K562 (cell line): ENCODE data around the gene DCHS2. TPM values are rescaled to one million over a fixed set of nuclear protein-coding genes. Genes with fewer than 3 reads are reported as not detected.

Experiments used
- ARID1B ChIP-seq: fragments of 450-650 bp; IDR thresholded peaks from 2 replicates; pipeline ENCODE4 v1.6.1; 2016; ENCODE audit warnings: antibody characterized with exemption, mild to moderate bottlenecking, inconsistent platforms
- ATF3 ChIP-seq, 2 experiments: fragments of 450-650 bp in 1 of 2; sonication (generic) in 1 of 2; formaldehyde crosslinking in 1 of 2; IDR thresholded peaks in 1 of 2; conservative IDR thresholded peaks in 1 of 2; 2 replicates each; pipeline versions ENCODE4 v1.6.1 to v1.8.1; 2016 to 2023; ENCODE audit warnings: mild to moderate bottlenecking in 2 of 2, moderate library complexity in 2 of 2, inconsistent platforms in 1 of 2, missing genetic modification reagents in 1 of 2
- CREB1 ChIP-seq, 2 experiments: sonication (generic) in 1 of 2; formaldehyde crosslinking in 1 of 2; IDR thresholded peaks; 2 replicates each; pipeline versions ENCODE4 v1.6.1 to v1.8.0; 2012 to 2022; ENCODE audit warnings: inconsistent platforms in 1 of 2, mild to moderate bottlenecking in 1 of 2, missing genetic modification reagents in 1 of 2, moderate library complexity in 1 of 2
- FOSL1 ChIP-seq: fragments of 200-800 bp; sonication (Bioruptor generic); conservative IDR thresholded peaks from 2 replicates; pipeline ENCODE4 v1.6.1; 2016; ENCODE audit warnings: missing genetic modification characterization, missing compliant biosample characterization
- IRF2 ChIP-seq: sonication (generic); formaldehyde crosslinking; IDR thresholded peaks from 2 replicates; pipeline ENCODE4 v1.8.1; 2022; ENCODE audit warnings: mild to moderate bottlenecking, missing genetic modification reagents
- JUN ChIP-seq, 2 experiments: sonication (generic) in 1 of 2; formaldehyde crosslinking in 1 of 2; IDR thresholded peaks; 2 replicates each; pipeline versions ENCODE4 v1.6.1 to v1.8.0; 2012 to 2022; ENCODE audit warnings: borderline replicate concordance in 2 of 2, mild to moderate bottlenecking in 2 of 2, improper control_type of control experiment in 1 of 2, low read depth in 1 of 2, low read length in 1 of 2, missing genetic modification reagents in 1 of 2
- MTA3 ChIP-seq: fragments of 450-650 bp; formaldehyde crosslinking; IDR thresholded peaks from 2 replicates; pipeline ENCODE4 v1.6.1; 2017; ENCODE audit warnings: mild to moderate bottlenecking, borderline replicate concordance
- NEUROD1 ChIP-seq: fragments of 150-350 bp; IDR thresholded peaks from 2 replicates; pipeline ENCODE4 v1.6.1; 2014; ENCODE audit warnings: borderline replicate concordance, low read length, low read depth; ENCODE audit not compliant: partially characterized antibody
- PHB2 ChIP-seq: fragments of 450-650 bp; IDR thresholded peaks from 2 replicates; pipeline ENCODE4 v1.6.1; 2017; ENCODE audit warnings: low read depth
- POLR3A ChIP-seq: IDR thresholded peaks from 2 replicates; pipeline ENCODE4 v1.6.1; 2011; ENCODE audit warnings: borderline replicate concordance, mild to moderate bottlenecking, moderate library complexity; ENCODE audit not compliant: insufficient read length, insufficient read depth; ENCODE audit errors: extremely low read depth
- SIN3B ChIP-seq: fragments of 450-650 bp; IDR thresholded peaks from 2 replicates; pipeline ENCODE4 v1.6.1; 2017; ENCODE audit warnings: low read depth, mild to moderate bottlenecking, moderate library complexity
- SRSF3 ChIP-seq: fragments of 200-400 bp; formaldehyde crosslinking; IDR thresholded peaks from 2 replicates; pipeline ENCODE4 v1.6.1; 2016; ENCODE audit warnings: mild to moderate bottlenecking, low read length, moderate library complexity; ENCODE audit not compliant: insufficient read depth
- ZNF212 ChIP-seq: fragments of 450-650 bp; formaldehyde crosslinking; IDR thresholded peaks from 2 replicates; pipeline ENCODE4 v1.4.0; 2020; ENCODE audit warnings: mild to moderate bottlenecking
- ZNF384 ChIP-seq: IDR thresholded peaks from 2 replicates; pipeline ENCODE4 v1.6.1; 2012; ENCODE audit warnings: low read depth, low read length, improper control_type of control experiment
- ZNF41 ChIP-seq: fragments of 250-450 bp; sonication (Bioruptor Pico); conservative IDR thresholded peaks from 2 replicates; pipeline ENCODE4 v1.4.0; 2020; ENCODE audit warnings: mild to moderate bottlenecking
- ZNF707 ChIP-seq: fragments of 250-450 bp; sonication (Bioruptor Pico); conservative IDR thresholded peaks from 2 replicates; pipeline ENCODE4 v1.8.0; 2022; ENCODE audit warnings: inconsistent platforms, mild to moderate bottlenecking, moderate library complexity
- polyA plus RNA-seq, 8 experiments: library from polyadenylated mRNA; depleted of rRNA in 4 of 8; stranded (reverse) in 5 of 8; unstranded in 3 of 8; fragments of >200 nt; fragmentation: Nextera tagmentation in 2 of 8; fragmentation: Illumina TruSeq in 1 of 8; extraction: Ambion mirVana in 2 of 8; extraction: Trizol in 1 of 8; gene quantifications; 2 replicates each; pipeline versions ENCODE4 v1.2.1 to v1.2.3, GENCODE V29; 2011 to 2014; ENCODE audit warnings: inconsistent platforms in 1 of 8, missing spikeins in 1 of 8
- total RNA-seq, 7 experiments: library from RNA; depleted of rRNA in 6 of 7; stranded (reverse); fragments of >200 nt in 6 of 7; fragmentation: Illumina TruSeq in 2 of 7; extraction: Trizol in 2 of 7; gene quantifications; 2 replicates each; pipeline versions ENCODE4 v1.2.1 to v1.2.3, GENCODE V29; 2011 to 2021; ENCODE audit warnings: low replicate concordance in 1 of 7
- TF ChIP-seq, protein P1 (sequence below): fragments of 450-650 bp; formaldehyde crosslinking; IDR thresholded peaks from 2 replicates; pipeline ENCODE4 v1.4.0; 2020; ENCODE audit warnings: mild to moderate bottlenecking
- TF ChIP-seq, protein P2 (sequence below): sonication (generic); formaldehyde crosslinking; IDR thresholded peaks from 2 replicates; pipeline ENCODE4 v1.8.0; 2022; ENCODE audit warnings: mild to moderate bottlenecking, missing genetic modification reagents
- TF ChIP-seq, protein P3 (sequence below): fragments of 450-650 bp; formaldehyde crosslinking; IDR thresholded peaks from 2 replicates; pipeline ENCODE4 v1.4.0; 2022; ENCODE audit warnings: missing genetic modification characterization

The DCHS2 gene
- total and polyA plus RNA-seq, 9 of the 15 experiments (the other 6 are each of a cell fraction or from before 2014, with no cell fraction given), result 0.49 to 7.1 (median 5.3) TPM

DNA sequence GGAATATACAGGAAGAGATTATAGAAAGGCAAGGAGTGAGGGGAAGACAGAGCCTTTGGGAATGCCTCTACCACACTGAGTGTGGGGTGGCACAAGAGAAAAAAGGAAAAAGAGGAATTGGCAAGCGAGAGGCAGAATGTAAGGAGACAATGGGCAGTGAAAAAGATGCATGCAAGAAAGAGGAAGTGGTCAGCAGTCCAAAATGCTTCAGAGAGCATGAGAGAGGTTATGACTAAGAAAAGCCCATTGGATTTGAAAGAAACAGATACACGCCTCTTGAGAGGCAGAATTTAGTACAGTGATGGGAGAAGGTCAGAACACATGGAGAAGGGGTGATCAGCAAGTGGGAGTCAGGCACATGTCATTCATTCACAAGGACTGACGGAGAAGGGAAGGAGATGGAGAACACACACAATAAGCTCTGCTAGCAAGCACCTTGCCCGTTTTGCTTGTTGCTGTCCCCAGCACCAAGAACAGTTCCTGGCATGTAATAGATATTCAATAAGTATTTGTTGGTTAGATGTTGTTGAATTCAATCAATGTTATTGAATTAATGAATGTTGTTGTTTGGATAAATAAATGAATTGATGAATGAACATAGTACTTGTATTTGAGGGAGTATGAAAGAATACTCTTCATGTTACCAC lies 6.3 kb downstream of the DCHS2 start (continued):
- TF ChIP-seq, protein P1, sequence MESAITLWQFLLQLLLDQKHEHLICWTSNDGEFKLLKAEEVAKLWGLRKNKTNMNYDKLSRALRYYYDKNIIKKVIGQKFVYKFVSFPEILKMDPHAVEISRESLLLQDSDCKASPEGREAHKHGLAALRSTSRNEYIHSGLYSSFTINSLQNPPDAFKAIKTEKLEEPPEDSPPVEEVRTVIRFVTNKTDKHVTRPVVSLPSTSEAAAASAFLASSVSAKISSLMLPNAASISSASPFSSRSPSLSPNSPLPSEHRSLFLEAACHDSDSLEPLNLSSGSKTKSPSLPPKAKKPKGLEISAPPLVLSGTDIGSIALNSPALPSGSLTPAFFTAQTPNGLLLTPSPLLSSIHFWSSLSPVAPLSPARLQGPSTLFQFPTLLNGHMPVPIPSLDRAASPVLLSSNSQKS (CRISPR knock-in tag), result no peak
- TF ChIP-seq, protein P2, sequence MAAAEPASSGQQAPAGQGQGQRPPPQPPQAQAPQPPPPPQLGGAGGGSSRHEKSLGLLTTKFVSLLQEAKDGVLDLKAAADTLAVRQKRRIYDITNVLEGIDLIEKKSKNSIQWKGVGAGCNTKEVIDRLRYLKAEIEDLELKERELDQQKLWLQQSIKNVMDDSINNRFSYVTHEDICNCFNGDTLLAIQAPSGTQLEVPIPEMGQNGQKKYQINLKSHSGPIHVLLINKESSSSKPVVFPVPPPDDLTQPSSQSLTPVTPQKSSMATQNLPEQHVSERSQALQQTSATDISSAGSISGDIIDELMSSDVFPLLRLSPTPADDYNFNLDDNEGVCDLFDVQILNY (CRISPR knock-in tag), result no peak
- TF ChIP-seq SRSF3 (no peak), NEUROD1 (no peak), ATF3 (IDR thresholded peaks at IDR 0.05) (no peak), ATF3 (CRISPR knock-in tag; conservative IDR thresholded peaks at IDR 0.05) (no peak), IRF2 (CRISPR knock-in tag) (no peak), ZNF41 (CRISPR knock-in tag) (no peak), MTA3 (no peak), POLR3A (no peak), JUN (IDR thresholded peaks at IDR 0.05; ENCODE audit: borderline replicate concordance, low read depth, low read length) (no peak), JUN (CRISPR knock-in tag; IDR thresholded peaks at IDR 0.05; ENCODE audit: borderline replicate concordance) (no peak), ARID1B (0 out of 2 replicates have a peak, but pooled peaks have one; percentile 42), FOSL1 (tag) (peak; percentile 47), ZNF212 (CRISPR knock-in tag) (no peak), CREB1 (IDR thresholded peaks at IDR 0.05) (no peak), CREB1 (CRISPR knock-in tag; IDR thresholded peaks at IDR 0.05) (no peak), PHB2 (no peak), ZNF384 (no peak), SIN3B (no peak), ZNF707 (no peak)
- TF ChIP-seq, protein P3, sequence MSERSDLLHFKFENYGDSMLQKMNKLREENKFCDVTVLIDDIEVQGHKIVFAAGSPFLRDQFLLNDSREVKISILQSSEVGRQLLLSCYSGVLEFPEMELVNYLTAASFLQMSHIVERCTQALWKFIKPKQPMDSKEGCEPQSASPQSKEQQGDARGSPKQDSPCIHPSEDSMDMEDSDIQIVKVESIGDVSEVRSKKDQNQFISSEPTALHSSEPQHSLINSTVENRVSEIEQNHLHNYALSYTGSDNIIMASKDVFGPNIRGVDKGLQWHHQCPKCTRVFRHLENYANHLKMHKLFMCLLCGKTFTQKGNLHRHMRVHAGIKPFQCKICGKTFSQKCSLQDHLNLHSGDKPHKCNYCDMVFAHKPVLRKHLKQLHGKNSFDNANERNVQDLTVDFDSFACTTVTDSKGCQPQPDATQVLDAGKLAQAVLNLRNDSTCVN (CRISPR knock-in tag), result no peak
